Measurements from ENCODE around the gene DCC. TPM values are rescaled to one million over a fixed set of nuclear protein-coding genes. Genes with fewer than 3 reads are reported as not detected.

DCC gene
- total and polyA plus RNA-seq, 2 of the 8 experiments (the other 6 are each of a cell fraction or from before 2014, with no cell fraction given), result 0.14 to 1.4 TPM

- TF ChIP-seq RXRA (IDR thresholded peaks at IDR 0.05; ENCODE audit: insufficient read depth, low read depth, low read length) (no peak), RBBP5 (IDR thresholded peaks at IDR 0.05; ENCODE audit: borderline replicate concordance, low read depth, low read length) (no peak), HDAC2 (IDR thresholded peaks at IDR 0.05; ENCODE audit: borderline replicate concordance in 1 of 2, low read depth in 2 of 2, low read length in 2 of 2) (no peak)
These were observed 262.8 kb downstream of the DCC start (continued) for GRCh38 chr18:52602820-52603219.

Measured in H1 (cell line).